AG10803 (cell line): Measurements from ENCODE around the gene UBAP1L.
"Not testable (repeated sequence)": the region's sequence is repeated elsewhere in the genome, so short reads cannot be mapped to it uniquely, and the experiment has no call there.

Experiments
- DNase-seq: peaks from one replicate; pipeline ENCODE4 v3.0.0; 2010; ENCODE audit warnings: low read depth
- H3K4me3 ChIP-seq: 2 replicates; pipeline ENCODE4 v1.5.1; 2011; ENCODE audit warnings: mild to moderate bottlenecking, low read length, control low read depth
- TF ChIP-seq, protein P1 (sequence below): conservative IDR thresholded peaks from 2 replicates; pipeline ENCODE4 v1.5.1; 2011; ENCODE audit warnings: mild to moderate bottlenecking, low read length, control low read depth, inconsistent platforms

The UBAP1L gene

DNA sequence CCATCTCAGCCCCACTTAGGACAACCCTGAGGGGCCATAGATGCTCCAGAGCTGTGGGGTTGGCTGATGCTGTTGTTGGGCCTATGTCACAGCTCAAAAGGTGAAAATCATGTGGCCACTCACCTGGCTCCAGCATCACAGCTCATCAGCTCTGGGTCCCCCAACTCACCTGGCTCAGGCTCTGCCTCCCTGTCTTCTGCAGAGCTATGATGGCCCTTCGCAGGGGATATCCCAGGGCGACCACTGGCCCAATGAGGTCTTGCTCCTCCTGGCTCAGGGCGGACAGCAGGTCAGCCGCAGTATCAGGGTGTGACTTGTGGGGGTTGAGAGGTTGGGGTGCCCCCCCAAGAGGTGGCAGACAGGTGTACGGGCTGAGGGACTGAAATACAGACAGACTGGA is 15.7 kb downstream of the UBAP1L start:
- no peak overlapping the region for H3K4me3 ChIP-seq
- TF ChIP-seq, protein P1, sequence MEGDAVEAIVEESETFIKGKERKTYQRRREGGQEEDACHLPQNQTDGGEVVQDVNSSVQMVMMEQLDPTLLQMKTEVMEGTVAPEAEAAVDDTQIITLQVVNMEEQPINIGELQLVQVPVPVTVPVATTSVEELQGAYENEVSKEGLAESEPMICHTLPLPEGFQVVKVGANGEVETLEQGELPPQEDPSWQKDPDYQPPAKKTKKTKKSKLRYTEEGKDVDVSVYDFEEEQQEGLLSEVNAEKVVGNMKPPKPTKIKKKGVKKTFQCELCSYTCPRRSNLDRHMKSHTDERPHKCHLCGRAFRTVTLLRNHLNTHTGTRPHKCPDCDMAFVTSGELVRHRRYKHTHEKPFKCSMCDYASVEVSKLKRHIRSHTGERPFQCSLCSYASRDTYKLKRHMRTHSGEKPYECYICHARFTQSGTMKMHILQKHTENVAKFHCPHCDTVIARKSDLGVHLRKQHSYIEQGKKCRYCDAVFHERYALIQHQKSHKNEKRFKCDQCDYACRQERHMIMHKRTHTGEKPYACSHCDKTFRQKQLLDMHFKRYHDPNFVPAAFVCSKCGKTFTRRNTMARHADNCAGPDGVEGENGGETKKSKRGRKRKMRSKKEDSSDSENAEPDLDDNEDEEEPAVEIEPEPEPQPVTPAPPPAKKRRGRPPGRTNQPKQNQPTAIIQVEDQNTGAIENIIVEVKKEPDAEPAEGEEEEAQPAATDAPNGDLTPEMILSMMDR: no peak
- DNase-seq: no peak

DNA sequence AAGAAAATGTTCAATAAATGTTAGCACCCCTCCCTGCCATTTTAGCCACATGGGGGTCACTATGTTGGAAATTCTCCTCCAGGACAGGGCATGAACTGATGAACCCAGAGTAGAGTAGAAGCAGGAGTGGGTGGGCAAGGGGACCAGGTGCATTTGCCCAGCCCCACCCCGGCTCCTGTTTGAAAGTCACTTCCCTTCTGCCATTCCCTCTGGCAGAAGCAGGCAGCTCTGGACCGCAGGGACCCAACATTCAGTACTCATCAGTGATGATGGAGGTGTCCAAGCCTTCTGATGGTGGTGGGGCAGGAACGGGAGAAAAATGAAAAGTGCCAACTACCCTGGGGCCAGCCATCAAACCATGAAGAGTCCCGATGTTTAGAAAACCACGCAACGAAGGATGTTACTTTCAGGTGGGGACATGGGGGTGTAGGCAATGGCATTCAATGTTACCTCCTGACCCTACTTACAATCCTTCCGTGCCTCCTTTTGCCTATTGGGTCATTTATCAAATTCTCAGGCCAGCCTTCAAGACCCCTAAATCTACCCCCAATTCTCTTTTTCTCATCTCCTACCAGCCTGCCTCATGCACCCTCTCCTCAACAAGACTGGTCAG is 17.2 kb downstream of the UBAP1L start:
- no peak overlapping the region for H3K4me3 ChIP-seq
- no peak for DNase-seq
- TF ChIP-seq, protein P1: no peak

DNA sequence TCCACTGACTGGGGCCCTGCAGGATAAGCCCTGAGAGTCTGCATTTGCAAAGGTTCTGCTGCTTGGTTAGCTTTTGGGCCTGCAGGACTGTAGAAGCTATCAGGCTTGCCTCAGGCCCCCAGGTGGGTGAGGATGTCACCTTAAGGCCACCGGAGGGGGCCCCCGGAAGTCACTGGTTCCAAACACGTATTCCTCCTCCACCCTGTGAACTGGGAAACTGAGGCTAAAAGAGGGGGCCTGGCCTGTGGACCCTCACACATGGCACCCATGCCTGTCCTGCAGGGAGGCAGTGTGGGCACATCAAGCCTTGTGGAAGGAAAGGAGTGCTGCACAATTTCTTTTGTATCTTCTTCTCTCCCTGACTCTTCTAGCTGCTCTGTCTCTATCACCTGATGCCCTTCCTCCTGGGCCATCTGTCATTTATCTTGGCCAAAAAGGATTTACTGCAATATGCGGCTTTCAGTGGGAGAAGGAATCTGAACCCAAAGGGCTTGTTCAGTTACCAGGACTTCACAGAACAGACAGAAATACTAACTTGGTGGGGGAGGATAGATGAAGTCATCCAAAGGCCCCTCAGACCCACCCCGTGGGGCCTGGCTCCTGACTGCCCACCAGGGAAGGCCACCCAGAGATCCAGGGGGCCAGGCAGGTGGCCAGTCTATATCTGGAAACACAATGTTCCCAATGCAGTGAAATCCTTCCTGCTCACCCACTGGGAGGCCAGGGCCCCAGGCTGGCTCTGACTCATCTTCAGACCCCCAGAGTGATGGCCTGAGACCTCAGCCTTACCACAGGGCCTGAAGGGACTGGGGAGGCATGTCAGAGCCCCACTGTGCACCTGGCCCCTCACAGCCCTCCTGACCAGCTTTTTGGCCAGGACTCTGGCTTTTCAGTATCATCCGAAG is 18.3 kb downstream of the UBAP1L start:
- TF ChIP-seq, protein P1: no peak
- no peak for DNase-seq
- no peak overlapping the region for H3K4me3 ChIP-seq

DNA sequence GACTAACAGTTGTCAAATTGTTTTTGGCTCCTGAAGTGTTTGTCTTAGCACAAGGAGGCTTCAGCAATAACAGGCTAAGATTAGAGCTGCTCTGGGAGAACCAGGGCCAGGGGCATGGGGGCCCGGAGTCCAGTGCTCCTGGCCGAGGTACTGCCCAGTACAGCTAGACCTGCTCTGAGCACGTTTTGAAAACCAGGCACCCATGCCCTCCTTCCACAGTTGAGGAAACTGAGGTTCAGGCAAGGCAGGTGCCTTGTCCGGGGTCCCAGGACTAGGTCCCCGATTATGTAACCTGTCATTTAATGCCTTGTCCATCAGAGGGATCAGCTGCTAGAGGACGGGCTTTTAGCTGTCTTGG is 19.3 kb downstream of the UBAP1L start:
- no peak overlapping the region for H3K4me3 ChIP-seq
- no peak for DNase-seq
- TF ChIP-seq, protein P1: no peak

DNA sequence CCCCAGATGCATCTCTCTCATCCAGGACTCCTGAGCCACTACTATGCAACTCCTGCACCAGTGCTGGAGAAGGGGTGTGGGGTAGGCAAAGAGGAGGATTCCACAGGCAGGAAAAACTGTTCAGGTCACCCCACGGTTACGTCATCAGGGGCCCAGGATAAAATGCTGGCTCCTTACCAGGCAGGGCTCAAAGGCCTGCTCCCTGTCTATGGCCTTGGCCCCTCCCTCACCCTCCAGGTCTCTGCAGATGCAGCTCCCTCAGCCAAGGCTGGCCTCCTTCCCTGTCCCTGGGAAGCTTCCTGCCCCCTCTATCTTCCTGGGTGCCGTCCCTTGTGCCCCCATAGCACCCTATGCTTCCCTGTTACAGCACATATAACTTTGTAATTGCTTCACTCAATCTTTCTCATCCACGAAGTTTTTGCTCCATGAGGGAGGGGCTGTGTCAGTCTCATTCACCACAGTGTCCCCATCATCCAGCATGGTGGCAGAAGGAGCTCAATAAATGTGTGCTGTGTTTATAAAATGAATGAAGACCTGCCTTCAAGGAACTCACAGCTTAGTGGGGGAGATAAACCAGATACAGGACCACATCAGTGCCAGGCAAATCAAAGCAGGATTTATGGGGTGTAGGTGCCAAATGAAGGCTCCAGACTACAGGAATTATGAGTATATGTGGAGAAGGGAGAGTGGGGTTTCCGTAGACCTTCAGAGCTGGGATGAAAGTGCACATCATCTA is 19.8 kb downstream of the UBAP1L start:
- no peak for DNase-seq
- TF ChIP-seq, protein P1: no peak
- no peak overlapping the region for H3K4me3 ChIP-seq

DNA sequence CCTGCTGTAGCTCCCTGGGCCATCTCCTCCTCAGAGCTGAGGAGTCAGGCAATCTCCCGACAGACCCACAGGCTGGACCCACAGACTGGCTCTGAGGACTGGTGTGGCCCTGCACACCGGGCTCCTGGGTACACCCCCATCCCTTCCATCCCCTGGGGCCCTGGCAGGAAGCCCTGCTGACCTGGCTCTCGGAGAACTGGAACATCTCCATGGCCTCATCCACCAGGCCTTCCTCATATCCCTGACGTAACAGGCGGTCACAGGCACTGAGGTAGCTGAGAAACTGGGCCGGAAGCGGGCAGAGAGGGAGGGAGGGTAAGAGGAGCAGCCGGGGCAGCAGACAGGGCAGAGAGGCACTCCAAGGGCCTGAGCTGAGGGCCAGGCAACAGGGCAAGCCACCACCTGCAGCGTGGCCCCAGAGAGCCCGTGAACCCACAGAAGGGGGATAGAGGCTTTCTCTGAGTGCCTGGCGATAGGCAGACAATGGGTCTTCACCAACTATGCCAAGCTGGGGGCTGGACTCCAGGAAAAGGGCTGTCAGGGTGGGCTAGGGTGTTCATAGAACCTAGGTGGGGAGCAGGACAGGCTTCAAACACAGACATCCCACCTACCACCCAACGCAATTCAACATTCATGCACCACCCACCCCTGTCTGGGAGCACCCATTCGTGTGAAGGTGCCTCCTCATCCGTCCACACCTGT is 20.6 kb downstream of the UBAP1L start:
- no peak overlapping the region for H3K4me3 ChIP-seq
- TF ChIP-seq, protein P1: no peak
- DNase-seq: no peak

DNA sequence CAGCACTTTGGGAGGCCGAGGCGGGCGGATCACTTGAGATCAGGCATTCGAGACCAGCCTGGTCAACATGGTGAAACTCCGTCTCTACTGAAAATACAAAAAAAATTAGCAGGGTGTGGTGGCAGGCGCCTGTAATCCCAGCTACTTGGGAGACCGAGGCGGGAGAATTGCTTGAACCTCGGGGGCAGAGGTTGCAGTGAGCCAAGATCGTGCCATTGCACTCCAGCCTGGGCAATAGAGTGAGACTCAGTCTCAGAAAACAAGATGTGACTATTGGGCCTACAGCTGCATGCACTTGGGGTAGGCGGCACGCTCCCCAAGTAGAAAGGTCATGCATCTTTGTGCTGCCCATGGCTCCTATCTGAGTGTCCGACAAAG is 21.2 kb downstream of the UBAP1L start:
- not testable (repeated sequence) for H3K4me3 ChIP-seq, DNase-seq
